Uterus (tissue), 2 donors: ENCODE measurements around the gene RARB.

Experiments used
- CTCF ChIP-seq, 4 experiments: fragments of 200-600 bp in 2 of 4; fragments of 450-650 bp in 2 of 4; sonication (generic) in 2 of 4; IDR thresholded peaks; one replicate each; pipeline ENCODE4 v1.5.1; 2016 to 2019; ENCODE audit warnings: antibody characterized with exemption in 4 of 4, mild to moderate bottlenecking in 2 of 4, moderate library complexity in 1 of 4
- POLR2A ChIP-seq, 2 donors: fragments of 450-650 bp; IDR thresholded peaks; one replicate each; pipeline ENCODE4 v1.6.1; 2016; ENCODE audit warnings: antibody characterized with exemption in 2 of 2, mild to moderate bottlenecking in 1 of 2, moderate library complexity in 1 of 2

- no peak for TF ChIP-seq CTCF (IDR thresholded peaks at IDR 0.05)
- TF ChIP-seq POLR2A (IDR thresholded peaks at IDR 0.05): no peak
These were observed 33.9 kb downstream of the RARB start for GRCh38 chr3:25461946-25462345.
